Gastroesophageal sphincter (tissue), 4 donors: ENCODE measurements around the gene TXK. TPM values are rescaled to one million over a fixed set of nuclear protein-coding genes. Genes with fewer than 3 reads are reported as not detected.
A peak's percentile ranks its signal among the peaks of the same experiment; 100 is the strongest.

Experiments
- ATAC-seq: fragments of 150-250 bp; one replicate; pipeline ENCODE4 v1.9.1; 2016; ENCODE audit warnings: mild to moderate bottlenecking, moderate library complexity
- H3K27ac ChIP-seq, 4 donors: fragments of 200-600 bp; sonication (generic) in 3 of 4; 1 replicate in 3 of 4; 2 replicates in 1 of 4; pipeline ENCODE4 v1.5.1; 2016 to 2019
- H3K27me3 ChIP-seq: fragments of 200-600 bp; sonication (generic); one replicate; pipeline ENCODE4 v1.5.1; 2019
- H3K36me3 ChIP-seq, 2 donors: fragments of 200-600 bp; sonication (generic); one replicate each; pipeline ENCODE4 v1.5.1; 2019; ENCODE audit warnings: control low read depth in 1 of 2
- H3K4me1 ChIP-seq, 3 donors: fragments of 200-600 bp; sonication (generic); 1 replicate in 2 of 3; 2 replicates in 1 of 3; pipeline ENCODE4 v1.5.1; 2016 to 2019; ENCODE audit warnings: control low read depth in 2 of 3
- H3K4me3 ChIP-seq, 2 donors: fragments of 200-600 bp; sonication (generic); one replicate each; pipeline ENCODE4 v1.5.1; 2019; ENCODE audit warnings: mild to moderate bottlenecking in 1 of 2, moderate library complexity in 1 of 2
- H3K9me3 ChIP-seq, 3 donors: fragments of 200-600 bp; sonication (generic); one replicate each; pipeline ENCODE4 v1.5.1; 2017 to 2019; ENCODE audit warnings: control low read depth in 2 of 3
- CTCF ChIP-seq, 4 experiments: fragments of 200-600 bp in 2 of 4; fragments of 450-650 bp in 2 of 4; sonication (generic) in 1 of 4; IDR thresholded peaks; one replicate each; pipeline ENCODE4 v1.5.1; 2017 to 2019; ENCODE audit warnings: antibody characterized with exemption in 4 of 4, mild to moderate bottlenecking in 2 of 4, moderate library complexity in 2 of 4
- EP300 ChIP-seq: sonication (generic); formaldehyde crosslinking; IDR thresholded peaks from one replicate; pipeline ENCODE4 v1.6.1; 2017; ENCODE audit warnings: antibody characterized with exemption, mild to moderate bottlenecking
- POLR2A ChIP-seq, 2 donors: fragments of 450-650 bp; IDR thresholded peaks; one replicate each; pipeline ENCODE4 v1.6.1; 2017; ENCODE audit warnings: antibody characterized with exemption in 2 of 2, mild to moderate bottlenecking in 2 of 2, moderate library complexity in 1 of 2
- POLR2AphosphoS5 ChIP-seq: sonication (generic); formaldehyde crosslinking; IDR thresholded peaks from one replicate; pipeline ENCODE4 v1.6.1; 2017; ENCODE audit warnings: antibody characterized with exemption
- WGBS, 2 donors: methylation state at CpG; one replicate each; pipeline ENCODE4 v1.1.5; 2018; ENCODE audit warnings: low coverage in 1 of 2; 5-methylcytosine and 5-hydroxymethylcytosine counted together
- total RNA-seq, 4 donors: library from RNA; depleted of rRNA; stranded (reverse); fragments of >200 nt; gene quantifications; one replicate each; pipeline ENCODE4 v1.1.0, GENCODE V29; 2016

Gene TXK
- total RNA-seq, 4 donors from 2014 or later, result 0.32 to 0.81 (median 0.39) TPM; not detected in 1

DNA sequence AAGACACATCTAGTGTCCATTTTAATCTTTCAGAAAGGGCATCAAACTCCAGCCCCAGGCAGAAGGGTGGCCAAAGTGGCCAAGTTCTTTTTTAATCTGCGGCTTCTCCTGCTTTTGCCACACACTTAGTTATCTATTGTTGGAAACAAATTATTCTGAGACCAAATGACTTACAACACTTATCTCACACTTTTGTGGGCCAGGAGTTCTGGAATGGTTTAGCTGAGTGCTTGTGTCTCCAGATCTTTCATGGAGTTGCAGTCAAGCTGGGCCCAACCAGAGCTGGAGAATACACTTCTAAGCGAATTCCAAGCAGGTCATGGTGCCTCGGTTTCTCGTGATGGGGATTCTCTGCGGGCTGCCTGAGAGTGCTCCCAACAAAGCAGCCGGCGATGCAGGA, 4.0 kb downstream of the TXK start:
- 92 to 95% methylated on average over 3 to 5 of the region's 7 CpGs for WGBS, 2 donors
- Histone ChIP-seq H3K9me3 (no peaks in the 10 kb centered on the region), H3K27me3 (no peaks in the 10 kb centered on the region), H3K4me3 (no peak overlapping the region), H3K4me1 (peaks cover 0 to 13% (median 0%) of the 10 kb centered on the region in 3 donors), H3K27ac (no peak overlapping the region), H3K36me3 (peaks cover 0 to 1% of the 10 kb centered on the region in 2 donors)
- ATAC-seq, result no peak
- TF ChIP-seq POLR2A (IDR thresholded peaks at IDR 0.05) (no peak), POLR2AphosphoS5 (no peak), EP300 (no peak), CTCF (IDR thresholded peaks at IDR 0.05) (no peak)

DNA sequence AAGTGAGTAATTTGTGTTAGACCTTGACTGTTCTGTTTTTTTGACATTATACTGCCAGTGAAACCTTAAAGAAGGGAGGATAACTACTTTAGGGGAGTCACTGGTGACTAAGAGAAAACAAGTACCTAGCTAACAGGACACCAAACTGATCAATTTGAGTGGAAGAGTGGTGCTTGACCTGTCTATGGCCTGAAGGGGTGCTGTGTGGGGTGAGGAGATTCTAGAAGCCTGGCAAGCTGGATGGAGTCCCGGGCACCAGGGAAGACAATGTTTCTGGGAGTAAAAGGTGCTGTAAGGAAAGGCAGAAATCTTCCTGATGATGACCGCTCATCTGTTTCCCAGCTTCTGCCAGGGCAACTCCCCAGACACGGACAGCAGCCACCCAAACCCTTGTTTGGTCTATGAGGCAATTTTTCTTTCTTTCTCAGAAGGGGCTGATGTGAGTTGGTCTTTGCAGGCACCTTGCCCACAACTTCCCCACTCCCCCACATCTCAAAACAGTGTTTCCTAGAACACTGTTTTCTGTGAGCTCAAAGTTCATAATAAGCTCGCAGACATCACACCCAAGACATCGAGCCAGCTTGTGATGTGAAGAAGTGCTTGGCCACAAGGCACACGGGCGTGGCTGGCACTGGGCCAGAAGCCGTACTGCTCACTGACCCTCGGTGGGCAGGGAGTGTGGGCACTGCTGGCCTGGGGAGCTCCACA, 4.6 kb downstream of the TXK start:
- 30 to 46% methylated on average over 4 to 8 of the region's 9 CpGs for WGBS, 2 donors
- Histone ChIP-seq H3K9me3 (no peaks in the 10 kb centered on the region), H3K4me3 (no peak overlapping the region), H3K4me1 (peaks cover 0 to 13% (median 0%) of the 10 kb centered on the region in 3 donors), H3K27me3 (no peaks in the 10 kb centered on the region), H3K27ac (no peak overlapping the region), H3K36me3 (no peaks in the 10 kb centered on the region)
- ATAC-seq, result no peak
- no peak for TF ChIP-seq EP300

GRCh38 chr4:48127682-48128404, 6.2 kb downstream of the TXK start:
- peaks cover 0 to 13% (median 0%) of the 10 kb centered on the region in 3 donors for H3K4me1 ChIP-seq
- peak overlapping the region in 1 of 4 donors; percentile 11 for H3K27ac ChIP-seq
- H3K4me3 ChIP-seq, result peak overlapping the region; percentile 6 to 36
- no peaks in the 10 kb centered on the region for H3K9me3 ChIP-seq
- H3K27me3 ChIP-seq, result peaks cover 8% of the 10 kb centered on the region
- TF ChIP-seq POLR2AphosphoS5, result peak; percentile 34
- no peak for TF ChIP-seq EP300
- peak in 3 of 4 experiments; percentile 29 to 60 (median 42) for TF ChIP-seq CTCF (IDR thresholded peaks at IDR 0.05)
- TF ChIP-seq POLR2A (IDR thresholded peaks at IDR 0.05), result no peak
- WGBS, 2 donors, result 11 to 14% methylated on average over 12 to 13 of the region's 13 CpGs
- ATAC-seq, result peak; percentile 50
- H3K36me3 ChIP-seq, result no peaks in the 10 kb centered on the region

GRCh38 chr4:48127231-48127630, 6.8 kb downstream of the TXK start:
- ATAC-seq, result no peak
- H3K27ac ChIP-seq, result no peak overlapping the region
- 29 to 38% methylated on average over 3 of the region's 3 CpGs for WGBS, 2 donors

DNA sequence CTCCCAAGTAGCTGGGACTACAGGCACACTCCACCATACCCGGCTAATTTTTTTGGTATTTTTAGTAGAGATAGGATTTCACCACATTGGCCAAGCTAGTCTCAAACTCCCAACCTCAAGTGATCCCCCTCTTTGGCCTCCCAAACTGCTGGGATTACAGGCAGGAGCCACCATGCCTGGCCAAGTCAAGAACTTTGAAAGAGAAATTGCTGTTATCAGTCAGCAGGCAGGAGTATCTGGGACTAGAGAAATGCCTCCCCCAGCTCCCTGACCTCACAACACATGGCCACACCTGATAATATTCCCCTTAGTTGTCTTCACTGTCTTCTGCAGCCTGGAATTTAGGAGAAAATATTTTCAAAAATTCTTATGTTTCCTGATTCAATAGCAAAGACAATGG, 7.4 kb downstream of the TXK start:
- WGBS, 2 donors, result 100% methylated on average over 1 of the region's 1 CpG
- no peak for TF ChIP-seq EP300
- no peak for TF ChIP-seq POLR2AphosphoS5
- TF ChIP-seq CTCF (IDR thresholded peaks at IDR 0.05), result no peak
- Histone ChIP-seq H3K36me3 (no peaks in the 10 kb centered on the region), H3K4me3 (no peak overlapping the region), H3K27ac (no peak overlapping the region), H3K4me1 (peaks cover 0 to 13% (median 0%) of the 10 kb centered on the region in 3 donors), H3K9me3 (no peaks in the 10 kb centered on the region), H3K27me3 (peaks cover 8% of the 10 kb centered on the region)
- ATAC-seq, result no peak

More at GRCh38 chr4:48127231-48127630, 6.8 kb downstream of the TXK start:
- Histone ChIP-seq H3K36me3 (no peaks in the 10 kb centered on the region), H3K27me3 (peaks cover 8% of the 10 kb centered on the region), H3K4me3 (no peak overlapping the region), H3K9me3 (no peaks in the 10 kb centered on the region), H3K4me1 (peaks cover 0 to 13% (median 0%) of the 10 kb centered on the region in 3 donors)
- TF ChIP-seq POLR2A (IDR thresholded peaks at IDR 0.05) (no peak), CTCF (IDR thresholded peaks at IDR 0.05) (no peak), EP300 (no peak), POLR2AphosphoS5 (no peak)
